Measurements from ENCODE around the gene ATP2B2. TPM values are rescaled to one million over a fixed set of nuclear protein-coding genes. Genes with fewer than 3 reads are reported as not detected.
A peak's percentile ranks its signal among the peaks of the same experiment; 100 is the strongest.

Gene ATP2B2
- total RNA-seq, 1 donor from 2014 or later = not detected

DNA sequence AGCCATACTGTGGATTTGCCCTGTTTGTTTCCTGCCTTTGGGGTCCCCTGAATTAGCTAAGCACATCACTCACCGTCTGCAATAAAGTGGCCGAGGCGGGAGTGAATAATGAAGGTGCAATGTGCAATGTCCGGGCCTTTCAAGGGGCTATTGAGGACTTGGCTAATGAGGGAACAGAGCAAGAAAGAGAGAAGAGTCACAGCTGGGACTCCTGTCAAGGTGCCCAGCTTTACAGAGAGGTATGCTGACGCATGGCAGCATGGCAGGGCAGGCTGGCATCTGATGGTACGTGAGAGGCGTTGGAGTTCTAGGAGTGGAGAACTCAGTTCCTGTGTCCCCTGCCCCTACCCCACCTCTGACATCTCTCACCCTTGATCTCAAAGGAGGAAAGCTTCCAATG, 13.8 kb upstream of the ATP2B2 start:
- Mint-ChIP-seq H3K4me1 (no peaks in the 10 kb centered on the region), H3K36me3 (no peaks in the 10 kb centered on the region), H3K27me3 (ENCODE audit: low read depth) (peaks cover 68% of the 10 kb centered on the region), H3K9me3 (no peaks in the 10 kb centered on the region), H3K4me3 (no peak overlapping the region), H3K27ac (no peak overlapping the region)
- TF ChIP-seq, protein P1, sequence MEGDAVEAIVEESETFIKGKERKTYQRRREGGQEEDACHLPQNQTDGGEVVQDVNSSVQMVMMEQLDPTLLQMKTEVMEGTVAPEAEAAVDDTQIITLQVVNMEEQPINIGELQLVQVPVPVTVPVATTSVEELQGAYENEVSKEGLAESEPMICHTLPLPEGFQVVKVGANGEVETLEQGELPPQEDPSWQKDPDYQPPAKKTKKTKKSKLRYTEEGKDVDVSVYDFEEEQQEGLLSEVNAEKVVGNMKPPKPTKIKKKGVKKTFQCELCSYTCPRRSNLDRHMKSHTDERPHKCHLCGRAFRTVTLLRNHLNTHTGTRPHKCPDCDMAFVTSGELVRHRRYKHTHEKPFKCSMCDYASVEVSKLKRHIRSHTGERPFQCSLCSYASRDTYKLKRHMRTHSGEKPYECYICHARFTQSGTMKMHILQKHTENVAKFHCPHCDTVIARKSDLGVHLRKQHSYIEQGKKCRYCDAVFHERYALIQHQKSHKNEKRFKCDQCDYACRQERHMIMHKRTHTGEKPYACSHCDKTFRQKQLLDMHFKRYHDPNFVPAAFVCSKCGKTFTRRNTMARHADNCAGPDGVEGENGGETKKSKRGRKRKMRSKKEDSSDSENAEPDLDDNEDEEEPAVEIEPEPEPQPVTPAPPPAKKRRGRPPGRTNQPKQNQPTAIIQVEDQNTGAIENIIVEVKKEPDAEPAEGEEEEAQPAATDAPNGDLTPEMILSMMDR (IDR thresholded peaks at IDR 0.05; ENCODE audit: unreplicated experiment) = no peak
- peak in 1 of 2 experiments; percentile 20 for DNase-seq (ENCODE audit: low spot score in 2 of 2, unreplicated experiment in 2 of 2)

DNA sequence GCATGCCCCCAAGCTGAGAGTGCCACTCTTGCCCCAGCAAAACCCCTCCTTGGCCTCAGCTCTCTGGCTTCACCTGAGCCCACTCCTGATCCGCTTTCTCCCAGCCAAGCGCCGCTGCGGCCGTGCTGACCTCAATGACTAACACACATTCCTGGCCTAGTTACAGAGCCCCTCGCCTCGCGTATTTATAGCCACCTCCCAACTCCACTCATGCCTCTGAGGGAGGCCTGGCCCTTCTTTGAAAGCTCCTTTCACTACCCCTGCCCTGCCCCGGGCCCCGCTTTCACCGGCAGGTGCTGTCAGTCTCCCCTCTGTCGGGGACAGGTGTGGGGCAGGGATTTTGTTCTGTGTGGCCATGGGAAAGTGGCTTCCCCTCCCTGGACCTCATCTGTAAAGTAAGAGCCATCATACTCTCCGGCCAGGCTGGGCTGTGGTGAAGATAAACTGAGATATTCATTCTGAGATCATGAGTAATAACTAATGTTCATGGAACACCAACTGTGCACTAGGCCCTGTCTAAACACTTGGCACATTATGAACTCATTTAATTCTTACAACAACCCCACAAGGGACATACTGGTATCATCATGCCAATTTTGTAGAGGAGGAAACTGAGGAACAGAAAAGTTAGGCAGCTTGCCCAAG, 13.2 kb upstream of the ATP2B2 start:
- no peak overlapping the region for H3K4me3 Mint-ChIP-seq
- H3K27me3 Mint-ChIP-seq (ENCODE audit: low read depth) = peaks cover 62% of the 10 kb centered on the region
- peak in 1 of 2 experiments; percentile 35 for DNase-seq (ENCODE audit: low spot score in 2 of 2, unreplicated experiment in 2 of 2)
- H3K9me3 Mint-ChIP-seq = no peaks in the 10 kb centered on the region
- TF ChIP-seq, protein P1 (IDR thresholded peaks at IDR 0.05; ENCODE audit: unreplicated experiment) = no peak
- H3K27ac Mint-ChIP-seq = no peak overlapping the region
- no peaks in the 10 kb centered on the region for H3K36me3 Mint-ChIP-seq
- H3K4me1 Mint-ChIP-seq = no peaks in the 10 kb centered on the region

DNA sequence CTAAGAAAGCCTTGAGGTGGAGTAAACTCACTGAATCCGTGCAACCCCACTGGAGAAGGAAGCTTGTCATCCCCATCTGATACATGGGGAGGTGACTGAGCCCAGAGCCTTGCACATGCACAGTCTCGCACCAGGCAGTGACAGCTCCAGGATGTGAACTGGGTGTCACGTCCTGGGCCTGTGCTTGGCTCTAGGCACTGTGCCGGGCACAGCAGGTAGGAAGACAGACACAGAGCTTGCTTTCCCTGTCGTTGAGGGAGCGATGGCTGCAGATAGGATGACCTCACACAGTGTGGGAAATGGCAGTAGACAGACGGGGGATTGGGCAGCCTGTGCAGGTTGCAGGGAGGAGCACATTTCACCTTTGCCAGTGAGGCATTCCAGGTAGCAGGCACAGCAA, 12.2 kb upstream of the ATP2B2 start:
- Mint-ChIP-seq H3K27me3 (ENCODE audit: low read depth) (peaks cover 57% of the 10 kb centered on the region), H3K27ac (no peak overlapping the region), H3K4me3 (no peak overlapping the region), H3K9me3 (no peaks in the 10 kb centered on the region), H3K4me1 (no peaks in the 10 kb centered on the region), H3K36me3 (no peaks in the 10 kb centered on the region)
- peak in 1 of 2 experiments; percentile 28 for DNase-seq (ENCODE audit: low spot score in 2 of 2, unreplicated experiment in 2 of 2)
- TF ChIP-seq, protein P1 (IDR thresholded peaks at IDR 0.05; ENCODE audit: unreplicated experiment) = no peak

DNA sequence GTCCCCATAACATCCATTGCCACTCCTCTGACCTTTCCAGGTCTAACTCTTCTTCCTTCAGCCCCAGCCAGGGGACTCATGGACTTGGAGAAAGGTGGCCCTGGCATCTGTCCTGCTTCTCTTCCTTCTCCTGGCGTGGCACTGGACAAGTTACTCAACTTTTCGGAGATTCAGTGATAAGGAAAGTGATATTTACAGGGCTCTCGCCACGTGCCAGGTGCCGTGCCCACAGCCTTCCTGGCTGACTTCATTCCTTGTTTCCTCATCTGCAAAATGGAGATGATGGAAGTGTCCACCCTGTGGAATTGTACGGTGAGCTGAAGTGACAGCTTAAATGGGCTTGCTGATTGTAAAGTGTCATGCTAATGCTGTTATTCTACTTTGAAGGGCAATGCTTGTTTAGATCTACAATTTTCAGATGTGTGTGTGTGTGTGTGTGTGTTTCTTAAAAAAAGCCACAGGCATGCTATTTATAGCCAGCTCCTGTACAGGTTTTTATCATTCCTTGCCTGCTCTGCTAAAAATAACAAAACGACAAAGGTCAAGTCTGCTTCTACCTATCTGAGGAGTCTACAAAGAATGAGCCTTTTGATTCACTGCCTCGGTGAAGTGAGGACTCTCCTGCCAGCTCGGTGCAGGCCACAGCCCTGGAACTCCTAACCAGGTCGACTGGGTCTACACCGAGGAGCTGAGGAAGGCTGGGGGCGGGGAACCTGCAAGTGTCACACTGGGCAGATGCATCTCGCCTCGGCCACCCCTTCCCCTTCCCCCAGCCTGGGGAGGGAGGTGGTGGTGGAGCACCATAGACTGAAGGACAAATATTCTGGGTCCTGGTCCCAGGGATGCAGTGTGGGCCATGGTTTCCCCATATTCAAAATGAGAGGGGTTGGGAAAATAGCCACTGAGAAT, 11.4 kb upstream of the ATP2B2 start:
- DNase-seq (ENCODE audit: low spot score in 2 of 2, unreplicated experiment in 2 of 2) = no peak
- peaks cover 53% of the 10 kb centered on the region for H3K27me3 Mint-ChIP-seq (ENCODE audit: low read depth)
- H3K4me1 Mint-ChIP-seq = no peaks in the 10 kb centered on the region
- H3K27ac Mint-ChIP-seq = no peak overlapping the region
- TF ChIP-seq, protein P1 (IDR thresholded peaks at IDR 0.05; ENCODE audit: unreplicated experiment) = no peak
- H3K36me3 Mint-ChIP-seq = no peaks in the 10 kb centered on the region
- no peaks in the 10 kb centered on the region for H3K9me3 Mint-ChIP-seq
- H3K4me3 Mint-ChIP-seq = no peak overlapping the region

DNA sequence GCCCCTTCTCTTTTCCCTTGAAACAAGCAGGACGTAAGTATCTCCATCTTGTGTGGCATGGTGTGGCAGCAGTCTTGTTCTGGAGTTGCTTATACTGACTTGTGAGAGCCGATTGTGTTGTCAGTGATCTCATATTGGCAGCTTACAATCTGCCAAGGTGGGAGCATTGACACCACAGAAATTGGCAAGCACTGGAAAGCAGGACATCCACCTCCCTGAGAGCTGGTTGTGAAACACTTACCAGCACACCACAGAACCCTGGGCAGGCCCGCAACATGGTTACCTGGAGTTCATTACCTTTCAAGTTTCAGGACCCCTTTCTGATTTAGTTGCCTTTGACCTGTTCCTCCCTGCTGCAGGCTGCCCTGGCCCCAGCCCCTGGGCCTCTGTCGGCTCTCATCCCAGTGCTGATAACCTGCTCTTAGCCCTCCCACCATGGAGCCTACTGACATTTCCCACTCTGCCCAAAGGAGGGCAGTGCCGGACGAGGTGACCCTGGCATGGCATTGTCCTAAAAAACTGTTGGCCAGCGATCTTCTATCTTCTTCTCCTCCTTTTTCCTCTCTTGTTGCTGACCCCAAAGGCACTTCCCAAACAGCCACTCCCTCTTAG, 10.6 kb upstream of the ATP2B2 start:
- no peak overlapping the region for H3K27ac Mint-ChIP-seq
- no peaks in the 10 kb centered on the region for H3K36me3 Mint-ChIP-seq
- peaks cover 52% of the 10 kb centered on the region for H3K27me3 Mint-ChIP-seq (ENCODE audit: low read depth)
- DNase-seq (ENCODE audit: low spot score in 2 of 2, unreplicated experiment in 2 of 2) = no peak
- no peak overlapping the region for H3K4me3 Mint-ChIP-seq
- H3K4me1 Mint-ChIP-seq = no peaks in the 10 kb centered on the region
- H3K9me3 Mint-ChIP-seq = no peaks in the 10 kb centered on the region
- TF ChIP-seq, protein P1 (IDR thresholded peaks at IDR 0.05; ENCODE audit: unreplicated experiment) = no peak
